Kidney glomerular epithelial cell (primary cell): Measurements from ENCODE around the gene ROBO2.

Source experiments
- DNase-seq: peaks from one replicate; lab custom pipeline; 2025; lab: John Stamatoyannopoulos, UW

The ROBO2 gene

GRCh38 chr3:77052733-77053670 lies 13.1 kb downstream of the ROBO2 start:
- DNase-seq, result no peak

- DNase-seq, result no peak
Observed at GRCh38 chr3:77053795-77054194, 13.9 kb downstream of the ROBO2 start.

DNA sequence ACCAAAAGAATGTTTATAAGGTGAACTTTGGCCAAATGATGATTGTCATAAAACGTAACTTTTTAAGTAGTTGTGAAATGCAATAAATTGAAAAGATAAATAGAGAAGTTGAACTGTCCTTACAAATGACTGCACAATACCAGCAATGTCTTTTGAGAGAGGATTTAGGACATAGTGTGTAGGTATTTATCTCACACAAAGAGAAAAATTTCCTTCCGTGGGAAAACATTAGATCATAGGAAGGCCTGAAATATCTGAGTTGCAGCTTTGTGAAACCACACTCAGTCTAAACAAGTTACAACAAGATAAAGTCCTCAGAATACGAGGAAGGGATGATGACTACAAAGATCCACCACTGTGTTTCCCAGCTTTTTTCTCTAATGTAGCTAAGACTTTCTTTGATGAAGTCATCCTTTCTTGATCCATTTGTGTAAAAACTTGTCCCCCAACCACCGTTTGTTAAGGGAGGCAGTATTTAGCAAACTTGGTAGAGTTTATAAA lies 16.0 kb downstream of the ROBO2 start:
- DNase-seq, result no peak

DNA sequence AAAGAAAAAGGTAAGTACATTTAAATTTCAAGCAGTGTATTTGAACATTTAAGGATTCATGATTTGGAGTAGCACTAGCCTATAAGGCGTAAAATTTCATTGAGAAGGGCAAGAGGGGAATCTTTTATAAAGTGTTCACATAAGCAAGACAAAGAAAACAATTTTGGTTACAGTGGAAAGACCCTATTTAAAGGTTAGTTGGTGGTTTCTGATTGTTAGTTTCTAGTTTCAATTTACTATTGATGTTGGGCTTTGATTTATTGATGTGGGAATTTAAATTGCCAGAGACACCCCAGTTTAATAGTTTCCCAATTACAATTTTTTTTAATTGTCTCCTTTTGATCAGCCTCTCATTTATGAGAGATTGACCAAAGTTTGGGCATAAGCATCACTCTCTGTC lies 19.5 kb downstream of the ROBO2 start:
- no peak for DNase-seq

DNA sequence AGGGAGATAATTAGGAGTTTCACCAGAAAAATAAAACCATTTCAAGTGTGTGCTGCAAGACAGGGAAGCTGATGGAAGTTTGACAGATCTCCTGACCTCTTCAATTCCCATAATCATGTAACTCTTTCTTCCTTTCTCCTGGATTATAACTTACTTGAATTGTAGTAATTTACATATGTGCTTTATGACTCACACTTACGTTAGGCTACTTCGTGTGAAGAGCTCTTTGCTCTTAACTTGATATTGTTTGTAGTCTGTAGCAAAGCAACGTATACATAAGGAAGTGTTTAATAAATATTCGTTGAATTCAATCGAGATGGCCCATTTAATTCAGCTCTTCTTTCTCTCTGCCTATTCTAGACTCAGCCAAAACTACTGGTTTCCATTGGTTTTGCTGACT lies 23.5 kb downstream of the ROBO2 start:
- no peak for DNase-seq

- no peak for DNase-seq
Observed at GRCh38 chr3:77065750-77066149, 25.9 kb downstream of the ROBO2 start.

DNA sequence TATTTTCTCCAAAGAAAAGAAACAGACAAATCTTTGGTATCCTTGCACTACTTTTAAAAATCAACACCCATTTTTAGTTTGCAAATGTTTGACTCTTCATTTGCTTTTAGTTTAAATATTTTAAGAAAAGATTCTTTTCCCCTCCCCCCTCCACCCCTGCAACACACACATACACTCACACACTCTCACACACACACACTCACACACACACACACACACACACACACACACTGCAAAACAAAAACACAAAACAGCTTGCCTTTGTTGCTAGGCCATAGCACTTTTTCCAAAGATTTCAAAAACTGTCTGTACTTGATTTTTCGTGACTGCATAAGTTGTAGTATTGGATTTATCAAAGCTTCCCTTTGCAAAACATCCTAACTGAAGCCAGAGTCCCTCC lies 26.9 kb downstream of the ROBO2 start:
- DNase-seq, result no peak

GRCh38 chr3:77068808-77069207 lies 28.9 kb downstream of the ROBO2 start:
- DNase-seq, result no peak

DNA sequence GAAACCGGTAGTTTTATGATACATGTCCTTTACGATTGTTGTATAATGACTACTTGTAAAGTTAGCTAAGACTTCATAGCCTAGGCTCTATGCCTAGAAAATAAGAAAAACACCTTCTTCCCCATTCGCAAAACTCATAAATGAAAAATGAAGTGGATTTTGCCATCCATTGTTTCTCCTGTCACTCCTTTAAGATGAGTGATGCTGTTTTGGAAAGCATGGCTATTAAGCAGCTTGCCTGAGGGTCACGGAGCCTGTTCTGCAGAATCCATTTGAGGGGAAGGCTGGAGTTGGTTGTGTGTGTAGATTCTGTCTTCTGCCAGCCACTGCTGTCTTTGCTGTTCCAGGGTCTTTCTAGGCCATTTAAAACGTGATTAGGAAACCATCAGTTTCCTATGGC lies 31.5 kb downstream of the ROBO2 start:
- no peak for DNase-seq

DNA sequence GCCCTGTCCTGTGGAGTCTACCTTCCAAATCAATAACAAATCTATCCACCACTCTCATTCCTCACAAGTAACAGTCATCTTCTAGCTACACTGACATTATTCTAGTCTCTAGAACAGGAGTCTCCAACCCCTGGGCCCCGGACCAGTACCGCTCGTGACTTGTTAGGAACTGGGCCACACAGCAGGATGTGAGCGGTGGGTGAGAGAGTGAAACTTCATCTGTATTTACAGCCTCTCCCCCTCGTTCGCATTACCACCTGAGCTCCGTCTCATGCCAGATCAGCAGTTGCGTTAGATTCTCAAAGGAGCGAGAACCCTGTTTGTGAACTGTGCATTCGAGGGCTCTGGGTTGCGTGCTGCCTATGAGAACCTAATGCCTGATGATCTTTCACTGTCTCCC lies 31.9 kb downstream of the ROBO2 start:
- no peak for DNase-seq

GRCh38 chr3:77072232-77072631 lies 32.3 kb downstream of the ROBO2 start:
- DNase-seq, result no peak

DNA sequence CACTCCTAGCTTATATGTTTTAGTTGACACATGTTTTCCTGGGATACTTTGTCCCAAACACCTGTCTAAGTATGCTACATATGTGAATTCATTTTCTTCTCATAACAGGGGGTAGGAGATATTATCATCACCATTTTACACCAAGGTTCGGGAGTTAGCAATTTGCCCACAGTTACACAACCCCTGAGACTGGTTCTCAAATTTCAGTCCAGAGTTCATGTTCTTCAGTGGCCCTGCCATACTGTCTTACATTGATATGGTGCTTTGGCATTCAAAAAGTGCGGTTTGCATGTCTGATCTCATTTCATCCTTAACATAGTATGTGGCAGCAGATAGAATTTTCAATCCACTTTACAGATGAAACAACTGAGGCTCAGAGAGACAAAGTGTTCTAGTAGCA lies 38.4 kb downstream of the ROBO2 start:
- DNase-seq, result no peak

- DNase-seq, result no peak
Observed at GRCh38 chr3:77079988-77080610, 40.2 kb downstream of the ROBO2 start.

DNA sequence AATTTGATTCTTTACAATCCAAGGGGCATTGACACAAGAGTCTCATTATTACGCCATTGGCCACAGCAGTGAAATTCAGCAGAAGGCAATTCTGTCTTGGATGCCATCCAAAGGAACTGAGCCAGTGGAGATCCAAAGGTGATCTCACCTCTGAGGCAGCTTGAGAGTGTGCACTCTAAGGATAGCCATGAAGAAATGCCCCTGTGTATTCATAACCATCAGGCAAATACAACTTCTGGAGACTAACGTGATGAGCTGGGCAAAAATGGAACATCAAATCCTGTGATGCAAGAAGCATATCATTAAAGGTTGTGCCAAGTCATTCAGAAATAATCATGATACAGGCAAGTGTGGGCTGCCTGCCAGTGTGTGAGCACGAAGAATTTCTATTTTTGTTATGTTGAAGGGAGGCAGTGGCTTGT lies 41.4 kb downstream of the ROBO2 start:
- DNase-seq, result peak; percentile 89

- no peak for DNase-seq
Observed at GRCh38 chr3:77084511-77084910, 44.6 kb downstream of the ROBO2 start.

- no peak for DNase-seq
Observed at GRCh38 chr3:77086408-77086807, 46.5 kb downstream of the ROBO2 start.

DNA sequence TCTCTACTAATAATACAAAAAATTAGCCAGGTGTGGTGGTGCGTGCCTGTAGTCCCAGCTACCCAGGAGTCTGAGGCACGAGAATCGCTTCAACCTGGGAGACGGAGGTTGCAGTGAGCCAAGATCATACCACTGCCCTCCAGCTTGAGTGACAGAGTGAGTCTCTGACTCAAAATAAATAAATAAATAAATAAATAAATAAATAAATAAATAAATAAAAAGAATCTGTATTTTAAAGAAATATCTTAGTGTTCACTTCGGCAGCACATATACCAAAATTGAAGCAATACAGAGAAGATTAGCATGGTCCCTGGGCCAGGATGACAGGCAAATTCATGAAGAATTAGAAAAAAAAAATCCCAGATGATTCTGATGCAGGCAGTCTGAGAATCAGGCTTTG lies 51.9 kb downstream of the ROBO2 start:
- DNase-seq, result no peak

DNA sequence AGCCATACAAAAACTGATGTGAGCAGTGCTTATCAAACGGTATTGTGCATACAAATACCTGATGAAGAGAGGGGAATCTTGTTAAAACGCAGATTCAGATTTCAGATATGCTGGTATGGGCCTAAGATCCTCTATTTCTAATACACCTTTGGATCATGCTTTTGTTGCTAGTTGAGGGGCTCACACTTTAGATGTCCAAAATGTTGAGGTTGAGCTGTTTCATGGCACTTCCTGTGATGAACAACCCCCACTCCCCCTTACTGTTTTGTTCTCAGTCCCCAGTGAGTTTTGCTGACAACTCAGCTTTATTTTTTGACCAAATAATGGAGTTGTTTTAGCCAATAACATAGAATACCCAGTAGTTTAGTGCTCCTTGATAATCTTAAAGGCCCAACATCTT lies 53.2 kb downstream of the ROBO2 start:
- DNase-seq, result no peak

- no peak for DNase-seq
Observed at GRCh38 chr3:77096145-77096544, 56.2 kb downstream of the ROBO2 start.

DNA sequence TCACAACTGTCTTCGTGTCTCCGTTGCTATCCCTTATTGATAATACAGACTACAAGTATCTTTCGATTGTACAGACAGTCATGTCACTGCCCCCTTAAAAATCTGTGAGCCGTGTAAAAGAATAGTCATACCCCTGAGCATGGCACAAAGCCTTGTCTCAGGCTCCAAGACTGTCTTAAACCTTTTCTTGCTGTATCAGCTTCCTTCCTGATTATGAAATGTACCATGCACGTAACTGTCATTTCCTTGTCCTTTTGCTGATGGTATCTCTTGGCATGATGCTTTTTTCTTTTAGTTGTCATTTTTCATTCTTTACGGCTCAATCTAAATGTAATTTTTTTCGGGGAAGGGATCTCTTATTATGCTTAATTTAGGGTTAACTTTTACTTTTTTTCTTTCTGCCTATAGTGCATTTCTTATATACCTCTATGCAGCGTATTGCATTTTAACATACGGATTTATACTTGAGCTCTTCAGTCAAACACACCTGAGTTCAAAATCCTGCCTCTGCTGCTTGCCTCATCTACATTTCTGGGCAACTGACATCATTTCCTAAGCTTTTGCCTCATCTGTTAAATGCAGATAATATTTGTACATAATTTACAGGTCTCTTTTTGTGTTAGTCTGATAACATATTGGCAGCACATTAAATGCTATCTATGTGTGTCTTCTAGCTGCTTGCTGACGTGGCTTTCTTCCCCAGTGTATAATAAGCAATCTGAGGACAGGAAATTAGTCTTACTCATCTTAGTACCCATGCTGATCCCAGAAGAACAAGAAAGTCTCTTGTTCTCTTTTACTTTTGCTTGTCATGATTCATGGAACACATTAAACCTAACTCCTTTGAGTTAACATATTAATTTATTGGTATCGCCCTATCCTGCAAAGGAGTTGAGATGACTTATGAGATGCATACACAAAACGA lies 57.3 kb downstream of the ROBO2 start:
- no peak for DNase-seq

DNA sequence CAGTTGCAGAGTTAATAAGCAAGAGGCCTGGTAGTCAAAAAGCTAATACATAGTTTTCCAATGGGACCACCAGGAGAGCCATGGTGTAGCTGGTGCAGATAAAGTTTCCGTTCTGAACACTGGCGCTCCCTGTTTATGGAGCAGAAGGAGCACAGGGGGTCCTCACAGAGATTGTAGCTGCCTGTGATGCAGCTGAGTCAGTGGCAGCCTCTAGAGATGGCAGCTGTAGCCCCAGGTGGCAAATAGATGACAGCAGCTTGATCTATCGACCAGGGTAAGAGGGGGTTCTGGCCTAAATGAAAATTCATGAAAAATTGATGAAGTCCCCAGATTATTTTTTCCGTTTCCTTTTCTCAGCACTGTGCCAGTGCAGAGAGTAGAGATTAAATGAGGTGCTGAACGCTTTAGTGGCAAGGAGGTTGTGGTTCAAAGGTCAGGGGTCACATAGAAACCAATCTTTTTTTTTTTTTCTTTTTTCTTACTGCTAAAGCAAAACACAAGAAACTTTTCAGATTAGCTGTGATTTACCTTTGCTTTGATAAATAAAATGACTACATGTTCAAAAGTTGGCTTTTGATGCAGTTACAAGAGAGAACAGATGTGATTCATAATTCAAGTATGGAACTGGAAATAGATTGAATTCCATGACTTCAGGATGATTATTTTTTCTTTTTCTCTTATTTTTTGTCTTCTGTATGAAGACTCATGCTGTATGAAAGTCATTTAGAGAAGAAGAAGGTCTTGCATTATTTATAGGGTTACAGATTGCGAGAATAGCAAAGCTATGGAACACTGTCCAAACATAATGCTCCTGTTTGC lies 63.3 kb downstream of the ROBO2 start:
- no peak for DNase-seq
